Lower leg skin (tissue), 4 donors: Measurements from ENCODE around the gene GHR. TPM values are rescaled to one million over a fixed set of nuclear protein-coding genes. Genes with fewer than 3 reads are reported as not detected.

Source experiments
- DNase-seq, 2 donors: peaks; one replicate each; pipeline ENCODE4 v3.0.0-alpha.2; 2019; ENCODE audit warnings: low spot score in 2 of 2
- H3K4me3 ChIP-seq: fragments of 200-600 bp; sonication (generic); 2 replicates; pipeline ENCODE4 v1.5.1; 2017; ENCODE audit warnings: mild to moderate bottlenecking, low read depth; ENCODE audit not compliant: poor library complexity, severe bottlenecking
- CTCF ChIP-seq, 3 donors: fragments of 450-650 bp; IDR thresholded peaks; one replicate each; pipeline ENCODE4 v1.5.1; 2016; ENCODE audit warnings: antibody characterized with exemption in 3 of 3, mild to moderate bottlenecking in 3 of 3, moderate library complexity in 2 of 3
- POLR2A ChIP-seq, 2 donors: fragments of 450-650 bp; IDR thresholded peaks; one replicate each; pipeline ENCODE4 v1.6.1; 2016 to 2017; ENCODE audit warnings: antibody characterized with exemption in 2 of 2, mild to moderate bottlenecking in 1 of 2, moderate library complexity in 1 of 2
- WGBS, 2 donors: methylation state at CpG; one replicate each; pipeline ENCODE4 v1.1.5; 2018; 5-methylcytosine and 5-hydroxymethylcytosine counted together
- intact Hi-C: fragments of 100-400 bp; cut with DNase I; formaldehyde crosslinking; loops from one replicate; pipeline ENCODE4 v1.15.0; 2023; ENCODE audit warnings: low total_unique reads
- total RNA-seq, 4 donors: library from RNA; depleted of rRNA; stranded (reverse); fragments of >200 nt; gene quantifications; one replicate each; pipeline ENCODE4 v1.1.0, GENCODE V29; 2016

GHR gene
- total RNA-seq, 4 donors from 2014 or later, result 10.5 to 23.1 (median 14.2) TPM

GRCh38 chr5:42390115-42390514 is 33.1 kb upstream of the GHR start:
- intact Hi-C loops, result no loop called here
- no peak for DNase-seq
- TF ChIP-seq CTCF (IDR thresholded peaks at IDR 0.05) (no peak), POLR2A (IDR thresholded peaks at IDR 0.05) (no peak)
- WGBS, 2 donors, result 87 to 92% methylated on average over 5 of the region's 5 CpGs
- H3K4me3 ChIP-seq, result no peak overlapping the region

GRCh38 chr5:42392917-42393316 is 30.3 kb upstream of the GHR start:
- DNase-seq, result no peak
- H3K4me3 ChIP-seq, result no peak overlapping the region
- 65 to 75% methylated on average over 2 of the region's 2 CpGs for WGBS, 2 donors
- TF ChIP-seq POLR2A (IDR thresholded peaks at IDR 0.05) (no peak), CTCF (IDR thresholded peaks at IDR 0.05) (no peak)
- intact Hi-C loops, result no loop called here

GRCh38 chr5:42396111-42396510 is 27.1 kb upstream of the GHR start:
- TF ChIP-seq CTCF (IDR thresholded peaks at IDR 0.05), result no peak
- no peak for TF ChIP-seq POLR2A (IDR thresholded peaks at IDR 0.05)
- 46 to 85% methylated on average over 2 to 4 of the region's 5 CpGs for WGBS, 2 donors
- intact Hi-C loops, result no loop called here
- no peak overlapping the region for H3K4me3 ChIP-seq
- no peak for DNase-seq

GRCh38 chr5:42397267-42397666 is 26.0 kb upstream of the GHR start:
- TF ChIP-seq POLR2A (IDR thresholded peaks at IDR 0.05) (no peak), CTCF (IDR thresholded peaks at IDR 0.05) (no peak)
- 77 to 79% methylated on average over 8 of the region's 8 CpGs for WGBS, 2 donors
- DNase-seq, result no peak
- H3K4me3 ChIP-seq, result no peak overlapping the region
- intact Hi-C loops, result no loop called here

GRCh38 chr5:42399702-42400101 is 23.5 kb upstream of the GHR start:
- intact Hi-C loops, result no loop called here
- no peak for TF ChIP-seq CTCF (IDR thresholded peaks at IDR 0.05)
- no peak for TF ChIP-seq POLR2A (IDR thresholded peaks at IDR 0.05)
- no peak for DNase-seq
- WGBS, 2 donors, result 36% methylated on average over 2 of the region's 2 CpGs
- H3K4me3 ChIP-seq, result no peak overlapping the region

GRCh38 chr5:42400474-42400873 is 22.8 kb upstream of the GHR start:
- intact Hi-C loops, result no loop called here
- DNase-seq, result no peak
- 70 to 74% methylated on average over 3 of the region's 3 CpGs for WGBS, 2 donors
- H3K4me3 ChIP-seq, result no peak overlapping the region
- TF ChIP-seq POLR2A (IDR thresholded peaks at IDR 0.05), result no peak
- no peak for TF ChIP-seq CTCF (IDR thresholded peaks at IDR 0.05)
